Stomach (tissue), 9 donors: ENCODE measurements around the gene SH3BP5. TPM values are rescaled to one million over a fixed set of nuclear protein-coding genes. Genes with fewer than 3 reads are reported as not detected.

Experiments used
- DNase-seq, 2 donors: peaks; one replicate each; pipeline versions ENCODE4 v3.0.0 to v3.0.0-alpha.2; 2013 to 2019
- H3K27ac ChIP-seq, 5 donors: fragments of 200-600 bp in 4 of 5; sonication (generic) in 4 of 5; one replicate each; pipeline ENCODE4 v1.5.1; 2013 to 2019; ENCODE audit warnings: mild to moderate bottlenecking in 1 of 5, moderate library complexity in 1 of 5
- H3K27me3 ChIP-seq, 3 donors: fragments of 200-600 bp; sonication (generic); one replicate each; pipeline ENCODE4 v1.5.1; 2017 to 2019; ENCODE audit warnings: mixed run types in 1 of 3
- H3K36me3 ChIP-seq, 4 donors: fragments of 200-600 bp; sonication (generic); 1 replicate in 3 of 4; 2 replicates in 1 of 4; pipeline ENCODE4 v1.5.1; 2016 to 2019
- H3K4me1 ChIP-seq, 4 donors: fragments of 200-600 bp; sonication (generic); one replicate each; pipeline ENCODE4 v1.5.1; 2016 to 2019
- H3K4me3 ChIP-seq, 4 donors: fragments of 200-600 bp; sonication (generic) in 3 of 4; one replicate each; pipeline ENCODE4 v1.5.1; 2016 to 2019; ENCODE audit warnings: mild to moderate bottlenecking in 1 of 4
- H3K9me3 ChIP-seq, 4 donors: fragments of 200-600 bp; sonication (generic); one replicate each; pipeline ENCODE4 v1.5.1; 2016 to 2019
- EP300 ChIP-seq: sonication (generic); formaldehyde crosslinking; IDR thresholded peaks from one replicate; pipeline ENCODE4 v1.6.1; 2017; ENCODE audit warnings: antibody characterized with exemption
- POLR2A ChIP-seq, 4 donors: fragments of 450-650 bp; IDR thresholded peaks; one replicate each; pipeline ENCODE4 v1.6.1; 2016; ENCODE audit warnings: antibody characterized with exemption in 4 of 4, control low read depth in 2 of 4, mild to moderate bottlenecking in 1 of 4, moderate library complexity in 1 of 4
- POLR2AphosphoS5 ChIP-seq, 3 donors: sonication (generic); formaldehyde crosslinking; IDR thresholded peaks; one replicate each; pipeline ENCODE4 v1.6.1; 2016; ENCODE audit warnings: antibody characterized with exemption in 3 of 3
- WGBS, 5 donors: extraction: QIAGEN DNeasy Blood & Tissue Kit in 3 of 5; methylation state at CpG; one replicate each; pipeline versions ENCODE4 v1.1.5 to v1.1.7; 2013 to 2018; 5-methylcytosine and 5-hydroxymethylcytosine counted together
- intact Hi-C: fragments of 100-400 bp; cut with DNase I; formaldehyde crosslinking; loops from one replicate; pipeline ENCODE4 v1.15.1; 2023; ENCODE audit warnings: low total_unique reads
- polyA plus RNA-seq, 3 donors: library from polyadenylated mRNA; stranded (reverse); fragments of 200-250 nt; gene quantifications; one replicate each; pipeline ENCODE4 v1.2.3, GENCODE V29; 2013
- total RNA-seq, 5 donors: library from RNA; depleted of rRNA; stranded (reverse); fragments of >200 nt; gene quantifications; one replicate each; pipeline versions ENCODE4 v1.1.0 to v1.2.3, GENCODE V29; 2014 to 2016
- TF ChIP-seq, protein P1 (sequence below), 7 experiments: fragments of 450-650 bp in 4 of 7; fragments of 200-600 bp in 3 of 7; sonication (generic) in 3 of 7; IDR thresholded peaks; one replicate each; pipeline ENCODE4 v1.5.1; 2016 to 2019; ENCODE audit warnings: antibody characterized with exemption in 7 of 7, control low read depth in 2 of 7, mild to moderate bottlenecking in 1 of 7
- donor health status: healthy with polysubstance abuse.
- donor health status: Bipolar disorder and iron deficiency.
- donor health status: healthy.

The SH3BP5 gene
- total and polyA plus RNA-seq, 8 donors: 1.8 to 43.7 (median 18.9) TPM

DNA sequence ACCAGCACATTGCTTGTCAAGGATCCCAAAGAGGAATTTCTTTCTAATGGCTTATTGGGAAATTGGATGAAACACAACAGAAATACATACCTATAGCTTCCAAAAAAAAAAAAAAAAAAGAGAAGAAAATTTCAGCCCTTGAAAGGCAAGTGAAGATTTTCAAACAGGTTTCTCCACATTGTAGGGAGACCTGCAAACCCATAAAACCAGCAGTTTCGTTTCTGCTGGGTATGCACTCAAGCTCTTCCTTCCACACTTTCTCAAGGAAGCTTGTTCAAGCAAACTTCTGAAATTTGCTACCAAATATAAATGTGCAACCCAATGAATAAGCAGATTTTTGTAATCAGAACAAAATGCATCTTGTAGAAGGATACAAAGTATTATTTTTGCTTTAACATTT lies 15.9 kb upstream of the SH3BP5 start:
- H3K4me3 ChIP-seq: no peak overlapping the region
- WGBS, 5 donors: 36 to 55% (median 42%) methylated on average over 1 of the region's 1 CpG
- TF ChIP-seq, protein P1, sequence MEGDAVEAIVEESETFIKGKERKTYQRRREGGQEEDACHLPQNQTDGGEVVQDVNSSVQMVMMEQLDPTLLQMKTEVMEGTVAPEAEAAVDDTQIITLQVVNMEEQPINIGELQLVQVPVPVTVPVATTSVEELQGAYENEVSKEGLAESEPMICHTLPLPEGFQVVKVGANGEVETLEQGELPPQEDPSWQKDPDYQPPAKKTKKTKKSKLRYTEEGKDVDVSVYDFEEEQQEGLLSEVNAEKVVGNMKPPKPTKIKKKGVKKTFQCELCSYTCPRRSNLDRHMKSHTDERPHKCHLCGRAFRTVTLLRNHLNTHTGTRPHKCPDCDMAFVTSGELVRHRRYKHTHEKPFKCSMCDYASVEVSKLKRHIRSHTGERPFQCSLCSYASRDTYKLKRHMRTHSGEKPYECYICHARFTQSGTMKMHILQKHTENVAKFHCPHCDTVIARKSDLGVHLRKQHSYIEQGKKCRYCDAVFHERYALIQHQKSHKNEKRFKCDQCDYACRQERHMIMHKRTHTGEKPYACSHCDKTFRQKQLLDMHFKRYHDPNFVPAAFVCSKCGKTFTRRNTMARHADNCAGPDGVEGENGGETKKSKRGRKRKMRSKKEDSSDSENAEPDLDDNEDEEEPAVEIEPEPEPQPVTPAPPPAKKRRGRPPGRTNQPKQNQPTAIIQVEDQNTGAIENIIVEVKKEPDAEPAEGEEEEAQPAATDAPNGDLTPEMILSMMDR (IDR thresholded peaks at IDR 0.05): no peak
- TF ChIP-seq POLR2A (IDR thresholded peaks at IDR 0.05) (no peak), EP300 (no peak), POLR2AphosphoS5 (IDR thresholded peaks at IDR 0.05) (no peak)
- intact Hi-C loops: no loop called here
- H3K9me3 ChIP-seq: peaks cover 2 to 16% (median 11%) of the 10 kb centered on the region in 4 donors
- H3K27ac ChIP-seq: no peak overlapping the region
- no peaks in the 10 kb centered on the region for H3K27me3 ChIP-seq
- H3K36me3 ChIP-seq: no peaks in the 10 kb centered on the region
- no peaks in the 10 kb centered on the region for H3K4me1 ChIP-seq
- no peak for DNase-seq

DNA sequence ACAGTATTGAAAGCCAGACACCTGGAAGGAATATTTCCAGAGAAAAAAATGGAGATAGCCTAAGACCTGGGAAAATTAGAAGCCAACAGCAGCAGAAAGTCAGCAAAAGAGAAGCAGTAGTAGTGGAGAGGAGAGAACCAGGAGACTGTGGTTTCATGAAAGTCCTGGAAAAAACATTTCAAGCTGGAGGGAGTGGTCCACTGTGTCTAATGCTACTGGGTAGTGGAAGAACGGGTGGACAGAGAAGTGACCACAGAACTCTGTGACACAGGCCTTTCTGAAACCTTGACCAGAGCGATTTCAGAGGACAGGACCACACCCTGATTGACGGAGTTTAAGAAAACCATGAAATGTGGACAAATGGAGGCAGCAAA lies 15.3 kb upstream of the SH3BP5 start:
- intact Hi-C loops: no loop called here
- TF ChIP-seq, protein P1 (IDR thresholded peaks at IDR 0.05): no peak
- TF ChIP-seq POLR2A (IDR thresholded peaks at IDR 0.05) (no peak), POLR2AphosphoS5 (IDR thresholded peaks at IDR 0.05) (no peak), EP300 (no peak)
- 64 to 83% (median 77%) methylated on average over 3 of the region's 3 CpGs for WGBS, 5 donors
- Histone ChIP-seq H3K27me3 (no peaks in the 10 kb centered on the region), H3K4me1 (no peaks in the 10 kb centered on the region), H3K27ac (no peak overlapping the region), H3K9me3 (peaks cover 2 to 16% (median 11%) of the 10 kb centered on the region in 4 donors), H3K4me3 (no peak overlapping the region), H3K36me3 (no peaks in the 10 kb centered on the region)
- no peak for DNase-seq

DNA sequence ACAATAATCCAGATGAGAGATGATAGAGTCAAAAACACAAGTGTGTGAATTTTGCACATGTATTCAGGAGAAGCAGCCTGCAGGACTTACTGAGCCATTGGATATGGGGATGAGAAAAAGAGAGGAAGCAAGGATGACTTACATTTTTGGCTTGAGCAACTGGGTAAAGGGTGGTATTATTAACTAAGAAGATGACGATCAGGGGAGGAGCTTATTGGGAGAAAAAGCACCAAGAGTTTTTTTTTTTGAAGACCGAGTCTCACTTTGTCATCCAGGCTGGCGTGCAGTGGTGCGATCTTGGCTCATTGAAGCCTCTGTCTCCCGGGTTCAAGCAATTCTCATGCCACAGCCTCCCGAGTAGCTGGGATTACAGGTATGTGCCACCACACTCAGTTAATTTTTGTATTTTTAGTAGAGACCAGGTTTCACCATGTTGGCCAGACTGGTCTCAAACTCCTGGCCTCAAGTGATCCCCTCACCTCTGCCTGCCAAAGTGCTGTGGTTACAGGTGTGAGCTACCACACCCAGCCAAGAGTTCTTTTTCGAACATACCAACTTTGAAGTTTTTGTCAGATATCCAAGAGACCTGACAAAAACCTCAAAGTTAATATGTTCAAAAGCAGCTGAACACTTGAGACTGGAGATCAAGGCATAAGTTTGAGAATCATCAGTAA lies 14.8 kb upstream of the SH3BP5 start:
- intact Hi-C loops: no loop called here
- Histone ChIP-seq H3K36me3 (no peaks in the 10 kb centered on the region), H3K9me3 (peaks cover 2 to 16% (median 11%) of the 10 kb centered on the region in 4 donors), H3K27ac (no peak overlapping the region), H3K27me3 (no peaks in the 10 kb centered on the region), H3K4me3 (no peak overlapping the region), H3K4me1 (no peaks in the 10 kb centered on the region)
- no peak for TF ChIP-seq EP300
- no peak for TF ChIP-seq POLR2A (IDR thresholded peaks at IDR 0.05)
- TF ChIP-seq, protein P1 (IDR thresholded peaks at IDR 0.05): no peak
- no peak for TF ChIP-seq POLR2AphosphoS5 (IDR thresholded peaks at IDR 0.05)
- 81 to 87% (median 84%) methylated on average over 7 of the region's 7 CpGs for WGBS, 5 donors
- DNase-seq: no peak

DNA sequence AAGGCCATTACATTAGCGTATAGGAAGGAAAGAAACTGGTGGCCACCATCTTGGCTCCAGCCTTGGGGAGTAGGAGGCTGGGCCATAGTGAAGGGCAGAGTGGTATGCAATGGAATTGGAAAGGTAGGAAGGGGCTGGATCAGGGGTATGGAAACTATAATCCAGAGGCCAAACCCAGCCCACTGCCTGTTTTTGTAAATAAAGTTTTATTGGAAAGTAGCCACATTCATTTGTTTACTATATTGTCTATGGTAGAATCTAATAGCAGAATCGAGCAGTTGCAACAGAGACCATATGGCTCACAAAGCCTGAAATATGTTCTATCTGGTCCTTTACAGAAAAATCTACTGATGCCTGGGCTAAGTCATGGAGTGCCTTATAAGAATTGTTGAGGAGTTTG lies 14.1 kb upstream of the SH3BP5 start:
- intact Hi-C loops: no loop called here
- Histone ChIP-seq H3K27me3 (no peaks in the 10 kb centered on the region), H3K4me1 (no peaks in the 10 kb centered on the region), H3K36me3 (no peaks in the 10 kb centered on the region), H3K4me3 (no peak overlapping the region), H3K27ac (no peak overlapping the region), H3K9me3 (peaks cover 0 to 10% (median 5%) of the 10 kb centered on the region in 4 donors)
- 84 to 95% (median 91%) methylated on average over 2 of the region's 2 CpGs for WGBS, 5 donors
- no peak for DNase-seq
- no peak for TF ChIP-seq EP300

DNA sequence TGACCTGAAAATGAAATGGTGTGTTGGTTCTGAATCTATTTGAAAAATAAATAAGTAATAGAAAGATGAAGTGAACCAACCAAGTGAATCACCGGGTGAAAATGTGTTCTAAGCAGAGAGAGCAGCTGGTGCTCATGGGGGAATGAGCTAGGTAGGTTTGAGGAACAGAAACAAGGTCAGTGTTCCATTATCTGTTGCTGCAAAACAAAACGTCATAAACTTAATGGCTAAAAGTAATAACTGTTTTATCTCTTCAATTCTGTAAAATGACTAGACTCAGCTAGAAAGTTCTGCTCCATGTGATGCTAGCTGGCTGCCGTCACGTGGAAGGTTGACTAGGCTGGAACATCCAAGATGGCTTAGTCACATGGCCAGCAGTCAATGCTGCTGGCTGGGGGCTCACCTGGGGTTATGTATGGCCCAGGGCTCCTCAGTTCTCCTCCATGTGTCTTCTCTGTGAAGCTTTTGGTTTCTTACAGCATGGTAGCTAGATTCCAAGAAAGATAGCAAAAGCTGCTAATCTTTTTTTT lies 13.3 kb upstream of the SH3BP5 start:
- H3K4me3 ChIP-seq: no peak overlapping the region
- H3K4me1 ChIP-seq: no peaks in the 10 kb centered on the region
- DNase-seq: no peak
- intact Hi-C loops: no loop called here
- H3K27ac ChIP-seq: no peak overlapping the region
- WGBS, 5 donors: 77 to 91% (median 83%) methylated on average over 4 of the region's 4 CpGs
- no peaks in the 10 kb centered on the region for H3K36me3 ChIP-seq
- no peaks in the 10 kb centered on the region for H3K27me3 ChIP-seq
- TF ChIP-seq POLR2A (IDR thresholded peaks at IDR 0.05) (no peak), POLR2AphosphoS5 (IDR thresholded peaks at IDR 0.05) (no peak), EP300 (no peak)
- peaks cover 0 to 1% (median 0%) of the 10 kb centered on the region in 4 donors for H3K9me3 ChIP-seq
